GM21390 (cell line): ENCODE data around the gene CDK10.
A peak's percentile ranks its signal among the peaks of the same experiment; 100 is the strongest.
"Not testable (repeated sequence)": the region's sequence is repeated elsewhere in the genome, so short reads cannot be mapped to it uniquely, and the experiment has no call there.

Experiments
- ATAC-seq: cut with Tn5 transposase; IDR thresholded peaks from one replicate; pipeline ENCODE4 v1.9.1; 2021; ENCODE audit not compliant: unreplicated experiment

CDK10 gene

DNA sequence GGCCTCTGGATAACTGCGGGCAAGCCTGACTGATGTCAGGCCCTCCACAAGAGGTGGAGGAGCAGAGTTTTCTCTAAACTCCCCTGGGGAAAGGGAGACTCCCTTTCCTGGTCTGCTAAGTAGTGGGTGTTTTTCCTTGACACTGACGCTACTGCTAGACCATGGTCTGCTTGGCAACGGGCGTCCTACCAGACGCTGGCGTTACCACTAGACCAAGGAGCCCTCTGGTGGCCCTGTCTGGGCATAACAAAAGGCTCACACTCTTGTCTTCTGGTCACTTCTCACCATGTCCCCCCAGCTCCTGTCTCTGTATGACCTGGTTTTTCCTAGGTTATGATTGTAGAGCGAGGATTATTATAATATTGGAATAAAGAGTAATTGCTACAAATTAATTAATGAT lies 19.5 kb upstream of the CDK10 start:
- not testable (repeated sequence) for ATAC-seq

DNA sequence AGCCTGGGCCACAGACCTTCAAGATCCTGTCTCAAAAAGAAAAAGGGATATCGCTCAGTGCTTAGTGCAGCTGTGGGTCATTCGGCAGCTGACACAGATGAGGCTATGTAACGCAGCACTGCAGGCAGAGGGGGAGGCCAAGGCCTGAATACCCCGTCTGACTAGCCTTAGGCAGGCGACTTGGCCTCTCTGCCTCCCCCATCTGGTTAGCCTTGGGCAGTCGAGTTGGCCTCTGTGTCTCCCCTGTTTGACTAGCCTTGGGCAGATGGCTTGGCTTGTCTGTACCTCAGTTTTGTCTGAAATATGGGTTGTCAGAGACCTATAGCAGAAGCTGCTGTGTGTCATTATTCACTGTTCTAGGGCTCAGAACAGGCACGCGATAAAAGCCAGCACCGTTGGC lies 18.9 kb upstream of the CDK10 start:
- no peak for ATAC-seq

DNA sequence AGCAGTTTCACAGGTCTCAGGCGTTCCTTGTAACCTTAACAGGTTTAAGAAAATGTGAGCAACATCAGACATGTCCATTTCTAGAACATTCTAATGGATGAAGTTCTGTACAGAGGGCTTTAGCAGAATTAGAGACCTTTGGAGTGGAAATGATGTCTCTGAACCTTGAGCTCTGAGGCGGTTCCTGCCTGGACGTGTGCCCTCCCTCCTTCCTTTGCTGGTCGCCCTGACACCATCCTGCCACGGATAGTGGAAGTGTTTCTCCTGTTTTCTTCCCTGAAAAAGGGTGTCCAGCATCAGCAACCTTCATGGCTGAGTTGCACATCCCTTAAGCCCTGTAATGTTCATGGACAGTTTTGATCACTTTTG lies 17.7 kb upstream of the CDK10 start:
- ATAC-seq = no peak

DNA sequence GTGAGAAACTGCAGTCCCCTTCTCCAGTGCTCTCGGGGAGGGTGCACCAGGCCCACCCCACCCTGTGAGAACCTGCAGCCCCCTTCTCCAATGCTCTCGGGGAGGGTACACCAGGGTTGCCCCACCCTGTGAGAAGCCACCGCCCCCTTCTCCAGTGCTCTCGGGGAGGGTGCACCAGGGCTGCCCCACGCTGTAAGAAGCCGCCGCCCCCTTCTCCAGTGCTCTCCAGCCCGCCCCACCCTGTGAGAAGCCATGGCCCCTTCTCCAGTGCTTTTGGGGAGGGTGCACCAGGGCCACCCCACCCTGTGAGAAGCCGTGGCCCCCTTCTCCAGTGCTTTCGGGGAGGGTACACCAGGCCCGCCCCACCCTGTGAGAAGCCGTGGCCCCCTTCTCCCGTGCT lies 16.7 kb upstream of the CDK10 start:
- no peak for ATAC-seq

DNA sequence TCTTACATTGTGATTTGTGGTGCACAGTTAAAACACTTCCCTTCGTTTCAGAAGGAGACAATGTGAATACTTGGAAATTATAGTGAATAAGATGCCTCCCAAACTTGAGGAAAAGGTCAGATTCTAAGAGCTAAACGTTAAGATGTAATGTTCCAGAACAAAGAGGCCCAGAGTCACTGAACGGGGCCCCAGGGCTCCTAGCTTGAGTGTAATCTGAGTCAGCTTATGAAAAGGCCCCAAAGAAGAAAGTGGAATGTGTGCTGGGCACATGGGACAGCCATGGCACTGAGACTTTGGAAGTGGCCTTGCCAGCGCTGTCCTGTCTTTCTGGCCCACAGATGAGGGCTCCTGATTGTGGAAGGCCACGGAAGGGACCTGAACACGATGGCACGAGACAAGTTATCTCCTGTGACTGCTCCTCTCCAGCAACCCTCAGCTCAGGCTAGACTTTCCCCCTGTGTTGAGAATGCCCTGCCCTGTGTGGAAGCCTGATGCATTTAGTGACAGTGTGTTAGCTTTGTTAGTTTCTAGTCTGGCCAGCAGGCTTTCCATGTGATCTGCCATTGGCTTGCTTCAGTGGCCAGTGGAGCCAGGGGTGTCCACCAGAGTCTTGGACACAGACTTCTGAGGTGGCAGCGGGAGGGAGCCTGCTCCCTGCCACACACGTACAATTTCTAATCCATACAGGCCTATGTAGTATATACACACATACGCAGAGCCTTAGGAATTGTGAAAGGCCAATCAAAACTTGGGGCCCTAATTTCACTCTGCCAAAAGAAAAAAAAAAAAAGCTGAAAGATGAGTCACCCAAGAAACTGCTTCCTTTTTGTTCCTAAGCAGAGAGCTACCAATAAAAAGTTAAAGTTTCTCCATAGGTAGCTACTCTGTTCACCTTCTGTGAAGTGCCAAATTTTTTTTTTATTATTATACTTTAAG lies 15.7 kb upstream of the CDK10 start:
- ATAC-seq = no peak

DNA sequence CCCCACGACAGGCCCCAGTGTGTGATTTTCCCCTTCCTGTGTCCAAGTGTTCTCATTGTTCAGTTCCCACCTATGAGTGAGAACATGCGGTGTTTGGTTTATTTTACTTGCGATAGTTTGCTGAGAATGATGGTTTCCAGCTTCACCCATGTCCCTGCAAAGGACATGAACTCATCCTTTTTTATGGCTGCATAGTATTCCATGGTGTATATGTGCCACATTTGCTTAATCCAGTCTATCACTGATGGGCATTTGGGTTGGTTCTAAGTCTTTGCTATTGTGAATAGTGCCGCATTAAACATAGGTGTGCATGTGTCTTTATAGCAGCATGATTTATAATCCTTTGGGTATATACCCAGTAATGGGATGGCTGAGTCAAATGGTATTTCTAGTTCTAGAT lies 14.9 kb upstream of the CDK10 start:
- not testable (repeated sequence) for ATAC-seq

DNA sequence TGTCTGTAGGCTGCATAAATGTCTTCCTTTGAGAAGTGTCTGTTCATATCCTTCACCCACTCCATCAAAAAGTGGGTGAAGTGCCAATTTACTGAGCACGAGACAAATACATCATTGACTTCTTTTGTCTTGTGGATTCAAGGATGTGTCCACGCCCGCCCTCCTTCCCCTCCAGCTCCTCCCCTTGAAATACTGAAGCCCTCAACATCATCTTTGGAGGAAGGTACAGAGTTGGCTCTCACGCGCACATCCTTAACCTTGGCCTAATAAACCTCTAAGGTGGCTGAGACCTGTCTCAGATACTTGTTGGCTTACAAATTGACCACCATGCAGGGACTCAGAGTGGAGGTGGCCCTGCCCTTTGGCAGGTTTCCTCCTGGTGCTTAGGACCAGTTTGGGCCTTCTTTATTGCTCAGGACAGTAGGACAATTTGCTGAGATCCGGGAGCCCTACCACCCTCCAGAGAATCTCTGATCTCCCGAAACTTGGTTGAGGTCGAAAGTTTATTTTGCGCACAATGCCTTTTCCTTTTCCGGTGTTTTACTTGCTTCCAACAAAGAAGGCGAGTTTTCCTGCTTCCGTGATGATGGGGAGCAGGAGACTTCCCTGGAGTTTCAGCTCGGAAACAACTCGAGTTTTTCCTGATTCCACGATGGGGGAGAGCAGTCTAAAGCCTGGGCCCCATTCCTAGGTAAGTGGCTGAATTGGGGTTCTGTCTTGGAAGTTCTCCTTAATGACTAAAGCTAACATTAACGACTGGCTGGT lies 14.1 kb upstream of the CDK10 start:
- no peak for ATAC-seq

DNA sequence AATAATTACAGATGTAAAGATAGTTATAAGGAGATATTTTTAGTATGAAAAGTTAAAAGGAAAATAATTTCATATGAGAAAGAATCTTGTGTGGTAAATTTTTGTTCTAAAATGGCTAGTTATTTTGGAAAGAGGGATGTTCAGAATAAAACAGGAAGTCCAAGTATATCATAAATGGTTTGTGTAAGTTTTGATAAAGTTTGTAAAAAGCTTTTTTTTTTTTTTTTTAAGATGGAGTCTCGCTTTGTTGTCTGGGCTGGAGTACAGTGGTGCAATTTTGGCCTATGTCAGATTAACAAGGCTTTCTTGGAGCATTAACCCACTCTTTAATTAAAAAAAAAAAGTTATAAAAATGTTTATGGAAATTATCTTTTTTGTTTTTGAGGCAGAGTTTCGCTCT lies 8.2 kb upstream of the CDK10 start:
- no peak for ATAC-seq

DNA sequence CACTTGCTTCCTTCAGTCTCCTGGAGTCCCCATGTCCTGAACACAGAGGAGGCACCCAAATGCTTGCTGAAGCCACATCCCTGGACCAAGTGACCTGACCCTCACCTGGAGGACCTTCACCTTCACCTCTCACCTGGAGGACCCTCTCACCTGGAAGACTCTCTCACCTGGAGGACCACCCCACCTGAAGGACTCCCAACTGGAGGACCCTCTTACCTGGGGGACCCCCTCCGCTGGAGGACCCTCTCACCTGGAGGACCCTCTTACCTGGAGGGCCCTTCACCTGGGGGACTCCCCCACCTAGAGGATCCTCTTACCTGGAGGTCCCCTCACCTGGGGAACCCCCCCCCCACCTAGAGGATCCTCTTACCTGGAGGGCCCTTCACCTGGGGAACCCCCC lies 573 bp upstream of the CDK10 start:
- ATAC-seq = no peak

DNA sequence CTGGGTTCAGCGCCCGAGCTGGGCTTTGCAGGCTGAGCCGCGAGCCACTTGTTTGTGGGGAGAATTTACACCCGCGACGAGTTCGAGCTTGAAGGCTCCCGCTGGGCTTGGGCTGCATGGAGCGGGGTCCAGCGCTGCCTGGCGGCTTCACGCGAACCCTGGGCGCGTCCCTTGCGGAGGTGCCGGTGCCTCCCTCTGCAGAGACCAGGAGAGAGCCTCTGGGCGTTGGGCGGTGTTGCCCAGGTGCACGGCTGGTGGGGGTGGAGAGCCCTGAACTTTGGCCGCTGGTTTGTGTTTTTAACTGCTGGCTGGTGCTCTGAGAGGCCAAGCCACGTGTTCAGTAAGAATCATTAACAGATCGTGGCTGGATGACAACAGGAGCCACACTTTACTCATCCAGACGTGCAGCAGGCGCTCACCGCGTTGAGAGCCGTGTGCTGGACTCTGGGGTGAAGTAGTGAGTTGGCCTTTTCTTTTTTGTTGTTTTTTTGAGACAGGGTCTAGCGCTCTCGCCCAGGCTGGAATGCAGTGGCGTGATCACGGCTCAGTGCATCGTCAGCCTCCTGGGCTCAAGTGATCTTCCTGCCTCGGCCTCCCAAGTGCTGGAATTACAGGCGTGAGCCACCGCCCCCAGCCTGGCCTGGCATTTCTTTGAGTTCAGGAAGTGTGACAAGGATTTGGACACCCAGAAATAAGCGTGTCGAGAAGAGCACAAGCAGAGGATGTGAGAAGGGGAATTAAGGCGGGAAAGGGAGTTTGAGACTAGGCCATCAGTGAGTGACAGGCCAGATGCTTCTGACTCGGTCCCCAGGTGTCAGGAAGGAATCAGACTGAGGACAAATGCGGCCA lies 827 bp downstream of the CDK10 start:
- peak; percentile 40 for ATAC-seq

DNA sequence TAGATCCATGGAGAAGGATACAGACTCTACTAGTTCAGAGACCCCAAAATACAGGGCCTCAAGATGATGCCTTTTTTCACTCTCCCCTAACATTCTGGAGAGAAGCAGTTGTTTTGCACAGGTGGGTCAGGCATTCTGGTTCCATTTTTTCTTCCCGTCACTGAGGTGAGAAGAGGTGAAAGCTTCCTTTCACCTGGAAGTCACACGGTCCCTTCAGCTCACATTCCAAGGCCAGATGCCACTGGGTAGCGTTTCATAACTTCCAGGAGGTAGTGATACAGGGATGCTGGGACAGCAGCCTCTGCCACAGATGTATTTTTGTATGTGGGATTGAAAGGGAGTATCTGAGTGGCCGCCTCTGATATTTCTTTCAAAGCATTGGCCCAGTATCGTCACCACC lies 1.9 kb downstream of the CDK10 start:
- ATAC-seq = no peak

DNA sequence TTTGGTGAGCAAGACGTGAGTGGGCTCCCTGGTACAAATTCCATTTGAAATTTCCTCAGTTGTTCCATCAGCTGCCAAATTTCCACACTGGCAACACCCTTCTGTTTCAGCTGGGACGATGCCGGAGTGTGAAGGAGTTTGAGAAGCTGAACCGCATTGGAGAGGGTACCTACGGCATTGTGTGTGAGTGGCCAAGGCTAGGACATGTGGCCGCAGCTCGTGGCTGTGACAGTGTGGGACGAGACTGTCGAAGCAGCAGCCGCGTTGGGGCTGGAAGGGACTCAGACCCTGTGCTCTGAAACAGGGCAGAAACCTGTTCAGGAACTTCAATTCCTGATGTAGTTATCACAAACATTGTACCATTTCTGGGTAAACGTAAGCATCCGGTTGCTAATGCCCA lies 2.7 kb downstream of the CDK10 start:
- ATAC-seq = no peak

DNA sequence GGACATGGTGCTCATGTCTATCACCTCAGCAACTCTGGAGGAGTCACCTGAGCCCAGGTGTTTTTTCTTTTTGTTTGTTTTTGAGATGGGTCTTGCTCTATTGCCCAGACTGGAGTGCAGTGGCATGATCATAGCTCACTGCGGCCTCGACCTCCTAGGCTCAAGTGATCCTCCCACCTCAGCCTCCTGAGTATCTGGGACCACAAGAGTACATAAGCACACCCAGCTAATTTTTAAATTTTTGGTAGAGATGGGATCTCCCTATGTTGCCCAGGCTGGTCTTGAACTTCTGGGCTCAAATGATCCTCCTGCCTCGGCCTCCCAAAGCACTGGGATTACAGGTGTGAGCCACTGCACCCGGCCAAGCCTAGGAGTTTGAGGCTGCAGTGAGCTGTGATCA lies 3.1 kb downstream of the CDK10 start:
- not testable (repeated sequence) for ATAC-seq

DNA sequence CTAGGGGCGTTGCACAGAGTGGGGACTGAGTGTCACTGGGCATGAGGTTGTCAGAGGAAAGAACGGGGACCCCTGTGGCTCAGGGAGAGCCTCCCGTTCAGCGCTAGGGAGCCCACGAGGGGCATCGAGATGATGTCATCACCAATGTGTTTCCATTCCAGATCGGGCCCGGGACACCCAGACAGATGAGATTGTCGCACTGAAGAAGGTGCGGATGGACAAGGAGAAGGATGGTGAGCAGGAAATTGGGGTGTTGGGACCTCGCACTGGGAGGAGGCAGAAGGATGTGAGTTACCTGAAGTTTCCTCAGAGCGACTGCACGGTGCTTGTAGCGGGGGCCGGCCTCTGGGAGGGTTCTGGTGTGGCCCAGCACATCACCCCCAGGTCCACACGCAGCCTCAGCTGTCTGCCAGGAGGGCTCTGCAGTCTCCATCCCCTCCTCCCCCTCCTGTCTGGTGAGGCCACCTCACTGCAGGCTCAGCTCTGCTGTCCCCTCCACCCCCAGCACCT lies 4.0 kb downstream of the CDK10 start:
- no peak for ATAC-seq

DNA sequence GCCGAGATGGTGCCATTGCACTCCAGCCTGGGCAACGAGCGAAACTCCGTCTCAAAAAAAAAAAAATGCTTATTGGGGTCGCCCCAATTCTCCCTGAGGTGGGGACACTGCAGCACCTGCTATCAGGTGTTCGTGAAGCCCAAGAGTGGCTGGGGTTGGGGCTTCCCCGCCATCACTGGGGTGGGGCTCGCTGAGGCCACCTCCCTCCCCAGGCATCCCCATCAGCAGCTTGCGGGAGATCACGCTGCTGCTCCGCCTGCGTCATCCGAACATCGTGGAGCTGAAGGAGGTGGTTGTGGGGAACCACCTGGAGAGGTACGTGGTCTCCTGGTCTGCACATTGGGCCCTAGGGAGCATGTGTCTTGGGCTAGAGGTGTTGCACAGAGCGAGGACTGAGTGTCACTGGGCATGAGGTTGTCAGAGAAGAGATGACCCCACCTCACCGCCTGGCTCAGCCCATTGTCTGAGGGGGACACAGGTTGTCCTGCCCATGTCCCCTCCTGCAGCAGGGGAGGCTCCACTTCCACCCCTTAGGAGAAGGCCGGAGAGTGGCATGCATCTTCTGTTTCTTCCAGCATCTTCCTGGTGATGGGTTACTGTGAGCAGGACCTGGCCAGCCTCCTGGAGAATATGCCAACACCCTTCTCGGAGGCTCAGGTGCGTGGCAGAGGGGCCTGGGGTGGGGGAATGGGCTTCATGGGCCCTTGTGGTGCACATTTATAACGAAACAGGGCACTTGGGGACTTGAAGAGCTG lies 4.9 kb downstream of the CDK10 start:
- ATAC-seq = no peak

DNA sequence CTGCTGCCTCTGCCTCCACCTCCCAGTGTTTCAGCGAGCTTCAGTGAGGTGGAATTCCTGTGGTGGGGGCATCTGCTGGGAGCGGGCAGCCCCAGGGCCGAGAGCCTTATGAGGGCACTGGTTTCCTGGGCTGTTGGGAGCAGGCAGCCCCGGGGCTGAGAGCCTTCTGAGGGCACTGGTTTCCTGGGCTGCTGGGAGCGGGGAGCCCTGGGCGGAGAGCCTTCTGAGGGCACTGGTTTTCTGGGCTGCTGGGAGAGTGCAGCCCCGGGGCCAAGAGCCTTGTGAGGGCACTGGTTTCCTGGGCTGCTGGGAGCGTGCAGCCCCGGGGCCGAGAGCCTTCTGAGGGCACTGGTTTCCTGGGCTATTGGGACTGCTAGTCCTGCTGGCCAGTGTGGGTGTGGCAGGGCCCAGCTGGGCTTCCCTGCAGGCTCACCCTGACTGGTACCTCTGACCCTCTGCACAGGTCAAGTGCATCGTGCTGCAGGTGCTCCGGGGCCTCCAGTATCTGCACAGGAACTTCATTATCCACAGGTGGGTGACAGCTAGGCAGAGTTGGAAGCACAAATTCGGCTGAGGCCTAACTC lies 5.6 kb downstream of the CDK10 start:
- no peak for ATAC-seq

DNA sequence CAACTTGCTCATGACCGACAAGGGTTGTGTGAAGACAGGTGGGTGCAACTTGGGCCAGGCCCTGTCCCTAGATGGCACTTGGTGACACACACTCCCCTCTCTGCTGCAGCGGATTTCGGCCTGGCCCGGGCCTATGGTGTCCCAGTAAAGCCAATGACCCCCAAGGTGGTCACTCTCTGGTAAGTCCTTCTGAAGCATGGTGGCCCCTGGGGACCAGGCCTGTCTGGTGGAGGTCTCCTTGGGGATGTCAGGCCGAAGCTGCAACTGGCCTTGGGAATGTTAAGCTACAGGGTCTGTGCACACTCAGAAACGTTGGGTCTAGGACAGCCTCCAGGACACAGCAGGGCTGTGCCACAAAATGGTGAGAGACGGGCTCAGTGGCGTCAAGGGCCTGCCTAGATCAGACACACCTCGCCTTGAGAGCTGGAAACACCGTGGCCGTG lies 6.8 kb downstream of the CDK10 start:
- ATAC-seq = no peak

DNA sequence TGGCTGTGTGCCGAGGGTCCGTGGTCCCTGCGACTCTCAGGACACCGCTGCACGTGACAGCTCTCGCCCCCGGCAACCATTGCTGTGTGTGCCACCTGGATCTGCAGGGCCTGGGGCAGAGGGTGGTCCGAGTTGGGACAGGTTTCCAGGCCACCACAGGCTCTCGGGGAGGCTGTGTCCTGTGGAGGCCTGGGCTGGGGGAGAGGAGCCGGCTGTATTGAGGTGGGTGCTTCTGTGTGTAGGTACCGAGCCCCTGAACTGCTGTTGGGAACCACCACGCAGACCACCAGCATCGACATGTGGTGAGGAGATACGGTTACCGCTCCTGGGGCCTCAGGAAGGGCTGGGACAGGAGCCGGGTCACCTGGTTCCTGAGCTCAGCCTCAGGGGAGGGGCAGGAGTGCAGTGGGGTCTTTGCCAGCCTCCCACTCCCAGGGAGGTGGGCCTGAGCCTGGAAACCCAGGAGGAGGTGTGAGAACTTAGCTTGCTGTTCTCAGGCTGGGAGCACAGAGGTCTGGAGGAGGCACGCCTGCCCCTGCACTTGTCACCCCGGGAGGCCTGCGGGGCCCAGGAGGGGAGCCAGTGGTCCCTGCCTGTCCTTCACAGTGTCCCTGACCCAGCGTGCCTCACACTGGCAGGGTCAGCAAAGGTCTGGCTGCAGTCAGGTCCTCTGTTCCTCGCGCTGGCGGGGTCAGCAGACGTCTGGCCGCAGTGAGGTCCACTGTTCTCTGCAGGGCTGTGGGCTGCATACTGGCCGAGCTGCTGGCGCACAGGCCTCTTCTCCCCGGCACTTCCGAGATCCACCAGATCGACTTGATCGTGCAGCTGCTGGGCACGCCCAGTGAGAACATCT lies 7.7 kb downstream of the CDK10 start:
- no peak for ATAC-seq

DNA sequence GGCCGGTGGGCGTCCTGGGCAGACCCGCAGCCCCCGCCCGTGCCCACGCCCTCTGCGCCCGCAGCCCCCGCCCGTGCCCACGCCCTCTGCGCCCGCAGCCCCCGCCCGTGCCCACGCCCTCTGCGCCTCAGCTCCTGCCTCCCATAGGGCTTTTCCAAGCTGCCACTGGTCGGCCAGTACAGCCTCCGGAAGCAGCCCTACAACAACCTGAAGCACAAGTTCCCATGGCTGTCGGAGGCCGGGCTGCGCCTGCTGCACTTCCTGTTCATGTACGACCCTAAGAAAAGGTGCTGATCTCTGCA lies 8.2 kb downstream of the CDK10 start:
- ATAC-seq = not testable (repeated sequence)
